IMR-90 (cell line): ENCODE data around the gene IFT25. TPM values are rescaled to one million over a fixed set of nuclear protein-coding genes. Genes with fewer than 3 reads are reported as not detected.

Experiments
- ATAC-seq: fragments of 200-7000 bp; cut with Tn5 transposase; 2 replicates; pipeline ENCODE4 v1.9.1; 2020; ENCODE audit warnings: low read depth, mild to moderate bottlenecking, moderate library complexity
- BruUV-seq: library from RNA; stranded (reverse); fragments of 400-500 nt; replicated peaks from 2 replicates; lab custom pipeline; 2021; lab: Mats Ljungman, UMichigan
- CTCF ChIA-PET: fragments of 300-600 bp; formaldehyde crosslinking; extraction: SDS; loops from one replicate; lab custom pipeline; 2021; ENCODE audit warnings: antibody characterized with exemption; lab: Yijun Ruan, JAX
- POLR2A ChIA-PET: fragments of 300-600 bp; sonication (Branson Sonifier 250); formaldehyde crosslinking; loops from one replicate; lab custom pipeline; 2022; ENCODE audit warnings: antibody characterized with exemption; ENCODE audit not compliant: unreplicated experiment; lab: Charles Lee
- DNase-seq: peaks from one replicate; pipeline ENCODE4 v3.0.0; 2013
- H2AFZ ChIP-seq: replicated peaks from 2 replicates; pipeline ENCODE3; 2013; ENCODE audit warnings: low read length, mild to moderate bottlenecking; ENCODE audit not compliant: poor library complexity
- H2AK5ac ChIP-seq: 2 replicates; pipeline ENCODE4 v1.6.1; 2013; ENCODE audit warnings: low read depth, low read length, inconsistent platforms
- H2AK9ac ChIP-seq: replicated peaks from 2 replicates; pipeline ENCODE3; 2013; ENCODE audit warnings: mild to moderate bottlenecking, low read depth, low read length, moderate library complexity; ENCODE audit not compliant: poor library complexity
- H2BK120ac ChIP-seq: 2 replicates; pipeline ENCODE4 v1.6.1; 2013; ENCODE audit warnings: low read depth, low read length, inconsistent platforms
- H2BK15ac ChIP-seq: 3 replicates; pipeline ENCODE4 v1.6.1; 2013; ENCODE audit warnings: low read depth, low read length, inconsistent platforms
- H2BK20ac ChIP-seq: 2 replicates; pipeline ENCODE4 v1.6.1; 2013; ENCODE audit warnings: low read depth, mild to moderate bottlenecking, inconsistent platforms, low read length, moderate library complexity
- H2BK5ac ChIP-seq: 2 replicates; pipeline ENCODE4 v1.6.1; 2013; ENCODE audit warnings: mild to moderate bottlenecking, low read depth, low read length, inconsistent platforms; ENCODE audit not compliant: poor library complexity, severe bottlenecking
- H3K14ac ChIP-seq: replicated peaks from 2 replicates; pipeline ENCODE4 v1.6.1; 2013; ENCODE audit warnings: low read depth, low read length, inconsistent platforms
- H3K18ac ChIP-seq: 2 replicates; pipeline ENCODE4 v1.6.1; 2013; ENCODE audit warnings: low read depth, low read length, control low read depth
- H3K23ac ChIP-seq: 2 replicates; pipeline ENCODE4 v1.6.1; 2013; ENCODE audit warnings: low read depth, low read length, inconsistent platforms
- H3K27ac ChIP-seq: 2 replicates; pipeline ENCODE4 v1.5.1; 2013; ENCODE audit warnings: mild to moderate bottlenecking, control low read depth, low read length; ENCODE audit not compliant: insufficient read depth
- H3K27me3 ChIP-seq: 2 replicates; pipeline ENCODE4 v1.6.1; 2013; ENCODE audit warnings: low read length; ENCODE audit not compliant: control insufficient read depth, insufficient read depth
- H3K36me3 ChIP-seq: 2 replicates; pipeline ENCODE4 v1.6.1; 2013; ENCODE audit warnings: low read length, mixed read lengths; ENCODE audit not compliant: control insufficient read depth, insufficient read depth
- H3K4ac ChIP-seq: 2 replicates; pipeline ENCODE4 v1.6.1; 2013; ENCODE audit warnings: low read depth, low read length, inconsistent platforms
- H3K4me1 ChIP-seq: 2 replicates; pipeline ENCODE4 v1.6.1; 2013; ENCODE audit warnings: low read length, mixed read lengths; ENCODE audit not compliant: control insufficient read depth, insufficient read depth
- H3K4me2 ChIP-seq: 2 replicates; pipeline ENCODE4 v1.6.1; 2013; ENCODE audit warnings: low read depth, mild to moderate bottlenecking, control low read depth, low read length, moderate library complexity
- H3K4me3 ChIP-seq: 2 replicates; pipeline ENCODE4 v1.5.1; 2013; ENCODE audit warnings: low read depth, mild to moderate bottlenecking, control low read depth, low read length, moderate library complexity; ENCODE audit not compliant: insufficient read depth
- H3K56ac ChIP-seq: 2 replicates; pipeline ENCODE4 v1.6.1; 2013; ENCODE audit warnings: low read length, inconsistent platforms; ENCODE audit not compliant: insufficient read depth; ENCODE audit errors: extremely low read depth
- H3K79me1 ChIP-seq, 2 experiments: 2 replicates each; pipeline ENCODE4 v1.6.1; 2013; ENCODE audit warnings: low read length in 2 of 2, inconsistent platforms in 1 of 2, low read depth in 1 of 2
- H3K9ac ChIP-seq: 2 replicates; pipeline ENCODE4 v1.6.1; 2013; ENCODE audit warnings: low read depth, low read length, control low read depth
- H3K9me1 ChIP-seq: 2 replicates; pipeline ENCODE4 v1.6.1; 2013; ENCODE audit warnings: low read length, inconsistent platforms; ENCODE audit not compliant: insufficient read depth
- H3K9me3 ChIP-seq: 2 replicates; pipeline ENCODE4 v1.6.1; 2013; ENCODE audit warnings: low read length; ENCODE audit not compliant: control insufficient read depth, insufficient read depth
- H4K20me1 ChIP-seq: 2 replicates; pipeline ENCODE4 v1.6.1; 2013; ENCODE audit warnings: low read length, inconsistent platforms; ENCODE audit not compliant: insufficient read depth
- H4K5ac ChIP-seq: 2 replicates; pipeline ENCODE4 v1.6.1; 2013; ENCODE audit warnings: mild to moderate bottlenecking, low read depth, low read length, control low read depth
- H4K8ac ChIP-seq, 2 experiments: 2 replicates each; pipeline ENCODE4 v1.6.1; 2013; ENCODE audit warnings: low read depth in 2 of 2, low read length in 2 of 2, control low read depth in 1 of 2, inconsistent platforms in 1 of 2
- H4K91ac ChIP-seq: 2 replicates; pipeline ENCODE4 v1.6.1; 2013; ENCODE audit warnings: low read depth, low read length, inconsistent platforms; ENCODE audit not compliant: insufficient read depth
- CEBPB ChIP-seq: IDR thresholded peaks from 2 replicates; pipeline ENCODE4 v1.6.1; 2012; ENCODE audit warnings: low read depth, low read length, improper control_type of control experiment
- CHD1 ChIP-seq: IDR thresholded peaks from 2 replicates; pipeline ENCODE4 v1.6.1; 2012; ENCODE audit warnings: low read depth, low read length, improper control_type of control experiment
- POLR2A ChIP-seq: IDR thresholded peaks from 2 replicates; pipeline ENCODE4 v1.6.1; 2012; ENCODE audit warnings: mild to moderate bottlenecking, low read depth, low read length
- RAD21 ChIP-seq: IDR thresholded peaks from 2 replicates; pipeline ENCODE4 v1.6.1; 2012; ENCODE audit warnings: low read length, improper control_type of control experiment
- WGBS, 2 experiments: methylation state at CpG; one replicate each; pipeline versions ENCODE4 v1.1.5 to v1.1.7; 2013; ENCODE audit warnings: missing lambda C conversion rate in 2 of 2; ENCODE audit not compliant: insufficient read length in 1 of 2; ENCODE audit errors: extremely low coverage in 2 of 2; 5-methylcytosine and 5-hydroxymethylcytosine counted together
- dilution Hi-C: fragments of 300-500 bp; cut with HindIII; formaldehyde crosslinking; loops from one replicate; pipeline ENCODE4 v1.14.3; 2018; ENCODE audit warnings: low sequenced_read_pairs; ENCODE audit not compliant: unreplicated experiment
- in situ Hi-C: fragments of 300-500 bp; cut with MboI; formaldehyde crosslinking; loops from 3 replicates; pipeline ENCODE4 v1.14.3; 2019; ENCODE audit warnings: low sequenced_read_pairs, inconsistent platforms, mixed read lengths
- intact Hi-C: fragments of 100-400 bp; cut with micrococcal nuclease; formaldehyde crosslinking; loops from 2 replicates; pipeline ENCODE4 v1.10.0; 2022
- polyA plus RNA-seq, 3 experiments: library from polyadenylated mRNA; depleted of rRNA; stranded (reverse); fragments of >200 nt; gene quantifications; 2 replicates each; pipeline ENCODE4 v1.2.3, GENCODE V29; 2012; ENCODE audit warnings: low replicate concordance in 1 of 3
- total RNA-seq: library from RNA; depleted of rRNA; stranded (reverse); fragments of >200 nt; gene quantifications from 2 replicates; pipeline ENCODE4 v1.2.3, GENCODE V29; 2012

Gene IFT25
- total and polyA plus RNA-seq, 2 of the 4 experiments (the other 2 are of a cell fraction) = 9.1 to 38.0 TPM

- intact Hi-C loops = loop anchor here (5.0 kb wide), 2 partner anchors 82 to 457 kb away; no protein-coding TSS in a partner anchor
- H4K8ac ChIP-seq = peak overlapping the region; percentile 34 to 59; a peak in 3 of 4 replicates
Measured at GRCh38 chr1:53944469-53945182, 873 bp downstream of the IFT25 start.

More at GRCh38 chr1:53944469-53945182, 873 bp downstream of the IFT25 start:
- Histone ChIP-seq H3K79me1 (peaks cover 38 to 66% of the 10 kb centered on the region in 2 experiments), H3K9ac (peak overlapping the region; percentile 92), H2AFZ (peak overlapping the region; percentile 94), H2BK120ac (peak overlapping the region; percentile 24; the same call in 1 of the 2 replicates), H3K14ac (peak overlapping the region; percentile 67), H2AK9ac (peak overlapping the region; percentile 3), H2BK15ac (0 out of 3 replicates have a peak overlapping the region, but pooled peaks have one; percentile 48), H3K4ac (peak overlapping the region; percentile 71), H4K91ac (peak overlapping the region; percentile 71), H3K9me3 (no peaks in the 10 kb centered on the region), H3K4me3 (peak overlapping the region; percentile 98), H3K23ac (peak overlapping the region; percentile 93), H3K9me1 (peaks cover 11% of the 10 kb centered on the region), H3K4me2 (peak overlapping the region; percentile 91), H2BK20ac (no peak overlapping the region), H4K5ac (peak overlapping the region; percentile 19; the same call in 1 of the 2 replicates), H3K27me3 (no peaks in the 10 kb centered on the region), H3K56ac (peak overlapping the region; percentile 55; the same call in 1 of the 2 replicates), H3K36me3 (no peaks in the 10 kb centered on the region), H2BK5ac (peak overlapping the region; percentile 78), H3K27ac (peak overlapping the region; percentile 96), H2AK5ac (peak overlapping the region; percentile 3), H4K20me1 (peaks cover 21% of the 10 kb centered on the region; the same call in 1 of the 2 replicates), H3K4me1 (peaks cover 10% of the 10 kb centered on the region), H3K18ac (0 out of 2 replicates have a peak overlapping the region, but pooled peaks have one; percentile 16)
- ATAC-seq = no peak
- 39% methylated on average over 3 of the region's 20 CpGs; no CpG with 5 or more reads in 1 of the 2 experiments for WGBS, 2 experiments
- in situ Hi-C loops = loop anchor here (5.0 kb wide), 1 partner anchor 62 kb away; no protein-coding TSS in a partner anchor
- BruUV-seq = no TSS peak
- dilution Hi-C loops = no loop called here
- POLR2A ChIA-PET = interaction anchor here (1.2 kb wide), 1 partner anchor 54 kb away, joined by 4 read pairs; the partner anchor contains the start of gene YIPF1
- no peak for DNase-seq
- CTCF ChIA-PET = interaction anchor here (0.9 to 2.3 kb wide), 3 partner anchors 29 to 75 kb away, joined by 3 to 7 read pairs (median 3); no protein-coding TSS in a partner anchor
- TF ChIP-seq CHD1 (no peak), CEBPB (no peak), RAD21 (no peak), POLR2A (no peak)
